NCI-H748 (cell line): ENCODE results near the gene SOX5.
"Not testable (repeated sequence)": the region's sequence is repeated elsewhere in the genome, so short reads cannot be mapped to it uniquely, and the experiment has no call there.

Source experiments
- DNase-seq: peaks from one replicate; lab custom pipeline; 2025; ENCODE audit not compliant: unreplicated experiment; lab: John Stamatoyannopoulos, UW

SOX5 gene

DNA sequence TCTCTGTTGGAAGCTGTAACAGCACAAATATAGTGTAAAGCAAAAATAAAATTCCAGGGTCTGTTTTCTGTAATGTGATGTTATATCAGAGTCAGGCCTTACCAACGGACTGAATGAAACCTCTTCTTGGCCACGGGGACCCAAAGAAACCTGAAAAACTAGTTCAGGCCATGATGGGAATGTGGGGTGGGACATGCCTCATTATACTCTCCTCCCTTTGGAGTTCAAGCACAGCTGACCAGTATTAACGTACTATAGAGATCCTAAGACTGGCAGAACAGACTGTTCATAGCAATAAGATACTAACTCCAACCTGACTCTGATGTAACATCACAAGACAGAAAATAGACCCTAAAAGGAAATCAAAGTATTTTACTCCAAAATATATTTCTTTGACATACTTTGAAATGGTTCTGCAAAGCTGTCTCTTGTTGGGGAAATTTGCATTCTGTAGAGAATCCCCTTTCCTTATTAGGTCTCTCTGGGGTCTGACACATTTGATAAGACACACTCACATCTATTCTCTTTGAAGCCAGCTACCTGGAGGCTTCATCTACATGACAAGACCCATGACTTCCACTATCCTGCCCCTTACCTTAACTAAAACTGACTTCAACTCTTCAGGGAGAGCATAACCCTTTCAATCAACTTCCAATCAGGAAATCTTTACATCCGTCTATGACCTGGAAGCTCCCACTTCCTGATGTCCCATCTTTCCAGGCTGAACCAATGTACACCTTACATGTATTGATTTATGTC lies 444.6 kb downstream of the SOX5 start:
- no peak for DNase-seq

DNA sequence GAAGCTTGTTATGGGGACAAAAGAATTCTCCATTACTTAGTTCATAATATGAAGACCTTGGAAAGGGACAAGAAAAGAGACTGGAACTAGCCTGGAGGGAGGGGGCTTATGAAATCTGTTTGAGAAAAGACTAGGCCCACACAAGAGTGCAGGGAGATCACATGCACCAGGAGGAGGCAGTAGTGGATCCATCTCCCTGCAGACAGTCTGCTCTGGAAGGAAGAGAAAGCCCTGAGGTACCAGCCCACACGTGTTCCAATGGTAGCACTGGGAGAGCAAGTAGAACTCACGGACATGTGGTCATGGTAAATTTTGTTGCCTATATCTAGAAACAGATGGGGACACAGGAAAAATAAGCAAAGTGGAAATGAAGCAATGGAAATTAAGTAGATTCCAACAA lies 445.4 kb downstream of the SOX5 start:
- DNase-seq, result no peak

DNA sequence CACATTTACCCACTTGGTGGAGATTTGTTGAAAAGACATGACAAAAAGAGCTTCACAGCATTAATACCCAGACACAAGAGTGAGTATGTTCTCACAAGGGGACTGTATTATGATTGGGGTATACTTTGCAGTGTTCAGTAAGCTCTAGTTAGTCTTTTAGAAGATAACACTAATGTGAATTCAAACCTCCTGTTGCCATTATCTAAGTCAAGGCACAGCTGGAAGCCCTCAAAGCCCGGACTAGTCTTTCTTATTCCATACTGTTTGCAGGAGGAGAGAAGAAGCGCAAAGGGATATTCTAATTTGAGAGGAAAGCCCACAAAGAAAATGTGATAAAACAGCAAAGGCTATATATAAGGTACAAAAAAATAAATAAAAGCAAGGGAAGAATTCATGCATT lies 445.9 kb downstream of the SOX5 start:
- DNase-seq, result no peak

DNA sequence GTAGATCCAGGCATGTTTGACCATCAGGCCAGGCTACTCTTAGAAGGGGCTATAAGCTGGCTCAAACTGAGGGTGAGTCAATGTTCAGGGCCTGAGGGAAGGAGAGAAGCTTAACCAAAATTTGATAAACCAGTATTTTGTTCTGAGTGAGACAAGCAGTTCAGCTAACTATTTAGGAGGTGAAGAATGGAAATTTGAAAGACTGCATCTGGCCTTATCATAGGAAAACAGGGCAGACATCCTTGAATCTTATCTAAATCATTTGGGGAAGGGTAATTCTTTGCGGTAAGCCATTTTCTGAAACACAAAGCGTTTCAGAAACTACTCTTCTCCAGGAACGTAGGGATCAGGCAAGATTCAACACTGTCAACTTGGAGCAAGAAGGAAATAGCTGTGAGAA lies 447.2 kb downstream of the SOX5 start:
- no peak for DNase-seq

DNA sequence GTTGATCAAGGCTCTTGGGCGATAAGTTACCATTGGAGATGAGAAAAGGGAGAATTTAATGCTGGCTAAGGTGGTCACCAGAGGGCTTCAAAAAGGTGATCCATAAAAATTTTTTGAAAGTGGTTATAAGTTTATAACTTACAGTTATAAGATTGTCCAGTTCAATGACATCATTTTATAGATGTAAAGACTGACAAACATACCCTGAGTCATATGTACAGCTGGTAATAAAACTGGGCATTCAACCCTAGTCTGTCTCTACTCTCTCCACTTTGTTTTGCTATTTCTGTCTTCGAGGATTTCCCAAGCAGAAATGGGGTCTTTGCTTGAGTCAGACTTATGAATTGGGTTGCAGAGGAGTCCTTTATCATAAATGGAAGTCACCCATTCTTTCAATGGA lies 454.0 kb downstream of the SOX5 start:
- no peak for DNase-seq

DNA sequence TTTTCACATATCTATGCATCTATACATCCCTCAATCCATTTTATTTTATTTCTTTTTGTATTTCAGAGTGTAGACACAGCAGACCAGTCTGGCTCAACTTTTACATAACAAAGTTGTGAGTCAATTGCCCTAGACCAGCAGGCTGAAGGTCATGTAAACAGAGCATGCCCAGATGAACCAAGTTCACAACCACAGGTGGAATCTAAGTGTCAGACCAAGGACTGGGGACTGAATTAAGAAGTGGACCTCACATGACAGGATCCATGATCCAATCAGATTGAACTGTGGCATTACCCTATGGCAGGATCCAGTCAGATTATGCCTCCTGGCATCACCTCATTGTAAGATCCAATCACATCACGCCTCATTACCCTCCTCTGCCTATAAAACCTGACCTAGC lies 455.8 kb downstream of the SOX5 start:
- no peak for DNase-seq

DNA sequence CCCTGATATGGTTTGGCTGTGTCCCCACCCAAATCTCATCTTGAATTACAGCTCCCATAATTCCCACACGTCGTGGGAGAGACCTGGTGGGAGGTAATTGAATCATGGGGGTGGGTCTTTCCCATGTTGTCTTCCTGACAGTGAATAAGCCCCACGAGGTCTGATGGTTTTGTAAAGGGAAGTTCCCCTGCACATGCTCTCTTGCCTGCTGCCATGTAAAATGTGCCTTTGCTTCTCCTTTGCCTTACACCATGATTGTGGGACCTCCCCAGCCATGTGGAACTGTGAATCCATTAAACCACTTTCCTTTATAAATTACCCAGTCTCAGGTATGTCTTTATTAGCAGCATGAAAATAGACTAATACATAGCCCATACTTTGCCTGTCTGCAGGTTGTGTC lies 458.4 kb downstream of the SOX5 start:
- not testable (repeated sequence) for DNase-seq

DNA sequence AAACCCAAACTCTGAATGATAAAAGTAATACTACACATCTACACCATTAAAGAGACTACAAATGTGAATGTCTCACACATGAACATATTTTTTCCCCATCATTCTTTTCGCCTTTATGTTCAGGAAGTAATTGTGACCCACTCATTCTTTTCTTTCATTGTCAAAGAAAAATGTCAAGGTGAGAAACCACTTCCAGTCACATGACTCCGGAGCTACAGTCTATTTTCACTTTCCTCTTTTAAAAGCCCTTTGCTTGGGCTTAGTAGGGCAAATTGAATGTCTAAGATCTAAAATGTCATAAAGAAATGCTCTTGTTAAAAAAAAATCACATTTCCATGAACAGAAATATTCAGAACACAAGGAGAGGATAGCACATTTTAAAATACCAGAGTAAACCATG lies 461.3 kb downstream of the SOX5 start:
- DNase-seq, result no peak

DNA sequence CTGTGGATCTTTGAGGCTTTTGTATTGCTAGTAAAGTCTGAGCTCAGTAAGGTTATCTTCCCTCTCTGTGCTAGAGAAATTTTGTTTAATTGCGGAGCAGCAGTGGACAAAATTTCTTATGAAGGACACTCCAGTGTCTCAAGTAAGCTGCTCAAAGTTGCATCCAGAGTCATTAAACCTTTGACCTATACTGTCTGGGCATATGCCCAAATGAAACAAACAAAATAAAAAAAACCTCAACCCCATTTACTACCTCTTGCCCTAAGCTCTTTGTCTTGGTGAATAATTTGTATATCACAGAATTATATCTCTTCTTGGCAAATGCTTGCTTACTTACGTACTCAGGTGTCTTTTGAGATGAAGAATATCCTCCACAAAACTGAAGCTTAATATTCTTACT lies 465.2 kb downstream of the SOX5 start:
- no peak for DNase-seq

DNA sequence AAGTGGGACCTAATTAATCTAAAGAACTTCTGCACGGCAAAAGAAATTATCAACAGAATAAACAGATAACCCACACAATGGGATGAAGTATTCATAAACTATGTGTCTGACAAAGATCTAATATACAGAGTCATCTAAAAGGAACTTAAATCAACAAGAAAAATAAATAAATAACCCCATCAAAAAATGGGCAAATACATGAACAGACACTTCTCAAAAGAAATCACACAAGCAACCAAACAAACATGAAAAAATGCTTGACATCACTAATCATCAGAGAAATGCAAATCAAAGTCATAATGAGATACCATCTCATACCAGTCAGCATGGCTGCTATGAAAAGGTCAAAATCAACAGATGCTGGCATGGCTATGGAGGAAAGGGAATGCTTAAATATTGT lies 466.9 kb downstream of the SOX5 start:
- DNase-seq, result no peak
